K562 (cell line): Measurements from ENCODE around the gene TMEM248. TPM values are rescaled to one million over a fixed set of nuclear protein-coding genes. Genes with fewer than 3 reads are reported as not detected.

Experiments
- ATAC-seq: fragments of 200-7000 bp; cut with Tn5 transposase; 3 replicates; pipeline ENCODE4 v1.9.1; 2020; ENCODE audit warnings: moderate library complexity
- BruUV-seq: library from RNA; stranded (reverse); fragments of 400-500 nt; replicated peaks from 2 replicates; lab custom pipeline; 2021; lab: Mats Ljungman, UMichigan
- CTCF ChIA-PET: fragments of 300-600 bp; formaldehyde crosslinking; extraction: SDS; loops from one replicate; lab custom pipeline; 2021; ENCODE audit warnings: low intra/inter-chr PET ratio; lab: Yijun Ruan, JAX
- POLR2A ChIA-PET: fragments of 300-600, 350-650 bp; sonication (Branson Sonifier 250); formaldehyde crosslinking; extraction: SDS; loops from one replicate; lab custom pipeline; 2021; ENCODE audit warnings: antibody characterized with exemption, inconsistent platforms; lab: Yijun Ruan, JAX
- DNase-seq, 4 experiments: peaks; one replicate each; pipeline versions ENCODE4 v3.0.0 to v3.0.0-alpha.2; 2011 to 2018; ENCODE audit warnings: low spot score in 3 of 4, mixed read lengths in 3 of 4; ENCODE audit errors: extremely low read depth in 1 of 4
- FAIRE-seq: peaks from 2 replicates; lab custom pipeline; 2011; peaks lifted over from hg19 to GRCh38; lab: Jason Lieb, UNC
- H2AFZ ChIP-seq: 2 replicates; pipeline ENCODE4 v1.6.0; 2011; ENCODE audit warnings: low read depth, low read length, control low read depth, inconsistent platforms
- H3K27ac ChIP-seq: fragments of 200-600 bp; 3 replicates; pipeline ENCODE4 v1.8.0; 2011; ENCODE audit warnings: low read depth, mild to moderate bottlenecking, control low read depth, inconsistent platforms, low read length, moderate library complexity, mixed read lengths; ENCODE audit errors: extremely low read depth
- H3K27me3 ChIP-seq, 2 experiments: fragments of 300-600 bp in 1 of 2; 2 replicates in 1 of 2; 3 replicates in 1 of 2; pipeline versions ENCODE4 v1.6.0 to v1.8.0; 2011; ENCODE audit warnings: inconsistent platforms in 2 of 2, low read length in 2 of 2, mild to moderate bottlenecking in 1 of 2, mixed read lengths in 1 of 2, moderate library complexity in 1 of 2; ENCODE audit not compliant: control insufficient read depth in 2 of 2, insufficient read depth in 2 of 2
- H3K36me3 ChIP-seq: fragments of 300-600 bp; 3 replicates; pipeline ENCODE4 v1.8.0; 2011; ENCODE audit warnings: mild to moderate bottlenecking, low read length, inconsistent platforms; ENCODE audit not compliant: control insufficient read depth, insufficient read depth
- H3K4me1 ChIP-seq, 2 experiments: fragments of 200-600 bp in 1 of 2; replicated peaks in 1 of 2; 2 replicates in 1 of 2; 3 replicates in 1 of 2; pipeline versions ENCODE4 v1.5.1 to v1.8.0; 2011; ENCODE audit warnings: inconsistent platforms in 2 of 2, low read length in 2 of 2, mild to moderate bottlenecking in 1 of 2, mixed read lengths in 1 of 2, moderate library complexity in 1 of 2; ENCODE audit not compliant: control insufficient read depth in 2 of 2, insufficient read depth in 2 of 2
- H3K4me2 ChIP-seq: 2 replicates; pipeline ENCODE4 v1.6.1; 2011; ENCODE audit warnings: low read length, control low read depth, inconsistent platforms, mixed read lengths; ENCODE audit not compliant: insufficient read depth
- H3K4me3 ChIP-seq: fragments of 200-600 bp; sonication (generic), shearing (Covaris generic); 2 replicates; pipeline ENCODE4 v1.5.1; 2016; ENCODE audit warnings: control low read depth, inconsistent platforms
- H3K79me2 ChIP-seq: fragments of 200-600 bp; 3 replicates; pipeline ENCODE4 v1.8.0; 2011; ENCODE audit warnings: low read length, inconsistent platforms; ENCODE audit not compliant: control insufficient read depth, insufficient read depth
- H3K9ac ChIP-seq, 2 experiments: 2 replicates each; pipeline versions ENCODE4 v1.6.0 to v1.6.1; 2011; ENCODE audit warnings: low read depth in 2 of 2, low read length in 2 of 2, control low read depth in 1 of 2, inconsistent platforms in 1 of 2, mild to moderate bottlenecking in 1 of 2, mixed read lengths in 1 of 2; ENCODE audit not compliant: insufficient read depth in 1 of 2
- H3K9me1 ChIP-seq: one replicate; pipeline ENCODE4 v1.6.0; 2011; ENCODE audit warnings: inconsistent platforms, mild to moderate bottlenecking, low read length, moderate library complexity; ENCODE audit not compliant: control insufficient read depth, insufficient read depth
- H3K9me3 ChIP-seq: replicated peaks from 2 replicates; pipeline ENCODE4 v1.5.1; 2011; ENCODE audit warnings: low read depth, low read length, inconsistent platforms; ENCODE audit not compliant: control insufficient read depth, insufficient read depth
- H4K20me1 ChIP-seq: replicated peaks from 2 replicates; pipeline ENCODE4 v1.6.1; 2011; ENCODE audit warnings: low read length, inconsistent platforms, mixed read lengths; ENCODE audit not compliant: control insufficient read depth, insufficient read depth
- ATF1 ChIP-seq, 2 experiments: fragments of 450-650 bp in 1 of 2; IDR thresholded peaks; 2 replicates each; pipeline ENCODE4 v1.6.1; 2016; ENCODE audit warnings: missing compliant biosample characterization in 1 of 2, missing genetic modification characterization in 1 of 2
- CBX1 ChIP-seq: sonication (generic); IDR thresholded peaks from 2 replicates; pipeline ENCODE4 v1.6.1; 2016; ENCODE audit warnings: antibody characterized with exemption, low read depth, mild to moderate bottlenecking
- FOXK2 ChIP-seq, 2 experiments: fragments of 450-650 bp; IDR thresholded peaks in 1 of 2; conservative IDR thresholded peaks in 1 of 2; 2 replicates each; pipeline ENCODE4 v1.6.1; 2016; ENCODE audit warnings: low read depth in 2 of 2, mild to moderate bottlenecking in 1 of 2
- KAT8 ChIP-seq: fragments of 450-650 bp; IDR thresholded peaks from 2 replicates; pipeline ENCODE4 v1.6.1; 2016; ENCODE audit warnings: low read depth, mild to moderate bottlenecking
- NR1H2 ChIP-seq: sonication (generic); formaldehyde crosslinking; IDR thresholded peaks from 2 replicates; pipeline ENCODE4 v1.4.0; 2020; ENCODE audit warnings: mild to moderate bottlenecking, missing genetic modification reagents
- SRSF3 ChIP-seq: fragments of 200-400 bp; formaldehyde crosslinking; IDR thresholded peaks from 2 replicates; pipeline ENCODE4 v1.6.1; 2016; ENCODE audit warnings: mild to moderate bottlenecking, low read length, moderate library complexity; ENCODE audit not compliant: insufficient read depth
- STAT5B ChIP-seq: fragments of 250-450 bp; sonication (Bioruptor Pico); IDR thresholded peaks from 2 replicates; pipeline ENCODE4 v1.8.0; 2021; ENCODE audit warnings: mild to moderate bottlenecking, inconsistent platforms
- WGBS: fragments of 100-300 bp; shearing (Covaris generic); methylation state at CpG from one replicate; pipeline ENCODE4 v1.1.6; 2016; ENCODE audit warnings: low coverage, mixed read lengths; ENCODE audit not compliant: insufficient coverage; ENCODE audit errors: missing lambda C conversion rate; 5-methylcytosine and 5-hydroxymethylcytosine counted together
- in situ Hi-C: fragments of 300-500 bp; cut with MboI; formaldehyde crosslinking; loops from 4 replicates; pipeline ENCODE4 v1.15.0; 2018; ENCODE audit warnings: inconsistent platforms, mixed read lengths
- intact Hi-C: fragments of 100-400 bp; cut with micrococcal nuclease; formaldehyde crosslinking; loops from 2 replicates; pipeline ENCODE4 v1.14.2; 2022
- polyA plus RNA-seq, 8 experiments: library from polyadenylated mRNA; depleted of rRNA in 4 of 8; stranded (reverse) in 5 of 8; unstranded in 3 of 8; fragments of >200 nt; fragmentation: Nextera tagmentation in 2 of 8; fragmentation: Illumina TruSeq in 1 of 8; extraction: Ambion mirVana in 2 of 8; extraction: Trizol in 1 of 8; gene quantifications; 2 replicates each; pipeline versions ENCODE4 v1.2.1 to v1.2.3, GENCODE V29; 2011 to 2014; ENCODE audit warnings: inconsistent platforms in 1 of 8, missing spikeins in 1 of 8
- total RNA-seq, 7 experiments: library from RNA; depleted of rRNA in 6 of 7; stranded (reverse); fragments of >200 nt in 6 of 7; fragmentation: Illumina TruSeq in 2 of 7; extraction: Trizol in 2 of 7; gene quantifications; 2 replicates each; pipeline versions ENCODE4 v1.2.1 to v1.2.3, GENCODE V29; 2011 to 2021; ENCODE audit warnings: low replicate concordance in 1 of 7
- TF ChIP-seq, protein P1 (sequence below), 3 experiments: fragments of 200-800 bp in 1 of 3; fragments of 250-450 bp in 1 of 3; fragments of 450-650 bp in 1 of 3; sonication (Bioruptor Pico) in 1 of 3; sonication (Bioruptor generic) in 1 of 3; formaldehyde crosslinking in 1 of 3; IDR thresholded peaks; 2 replicates each; pipeline versions ENCODE4 v1.6.1 to v1.8.0; 2016 to 2022; ENCODE audit warnings: mild to moderate bottlenecking in 2 of 3, missing genetic modification characterization in 2 of 3, missing compliant biosample characterization in 1 of 3, moderate library complexity in 1 of 3
- TF ChIP-seq, protein P2 (sequence below): fragments of 250-450 bp; sonication (Bioruptor Pico); IDR thresholded peaks from 2 replicates; pipeline ENCODE4 v1.6.1; 2021; ENCODE audit warnings: mild to moderate bottlenecking
- TF ChIP-seq, protein P3 (sequence below): fragments of 450-650 bp; IDR thresholded peaks from 2 replicates; pipeline ENCODE4 v1.6.1; 2016
- TF ChIP-seq, protein P4 (sequence below): IDR thresholded peaks from 2 replicates; pipeline ENCODE4 v1.6.1; 2014; ENCODE audit warnings: antibody characterized with exemption
- TF ChIP-seq, protein P5 (sequence below): sonication (generic); IDR thresholded peaks from 2 replicates; pipeline ENCODE4 v1.6.1; 2016

The TMEM248 gene
- total and polyA plus RNA-seq, 9 of the 15 experiments (the other 6 are each of a cell fraction or from before 2014, with no cell fraction given): 6.3 to 132 (median 64.4) TPM

DNA sequence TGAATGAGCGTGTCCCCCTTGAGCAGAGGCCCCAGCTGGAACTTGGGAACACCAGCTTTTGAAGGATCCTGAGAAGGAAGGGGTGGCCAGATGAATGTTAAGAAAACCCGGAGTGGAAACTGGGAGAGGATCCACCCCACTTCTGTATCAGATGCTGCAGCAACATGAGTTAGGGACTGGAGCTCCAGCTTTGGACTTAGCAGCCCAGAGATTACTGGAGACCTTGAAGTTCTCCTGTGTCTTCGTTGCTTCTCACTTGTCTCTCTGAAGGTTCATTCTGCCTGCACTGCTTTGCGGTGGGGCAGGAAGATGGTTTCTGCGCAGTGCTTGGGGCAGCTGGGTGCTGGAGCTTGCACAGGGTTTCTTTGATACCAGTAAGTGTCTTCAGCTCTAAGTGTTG lies 9.3 kb downstream of the TMEM248 start (continued):
- TF ChIP-seq KAT8: no peak

DNA sequence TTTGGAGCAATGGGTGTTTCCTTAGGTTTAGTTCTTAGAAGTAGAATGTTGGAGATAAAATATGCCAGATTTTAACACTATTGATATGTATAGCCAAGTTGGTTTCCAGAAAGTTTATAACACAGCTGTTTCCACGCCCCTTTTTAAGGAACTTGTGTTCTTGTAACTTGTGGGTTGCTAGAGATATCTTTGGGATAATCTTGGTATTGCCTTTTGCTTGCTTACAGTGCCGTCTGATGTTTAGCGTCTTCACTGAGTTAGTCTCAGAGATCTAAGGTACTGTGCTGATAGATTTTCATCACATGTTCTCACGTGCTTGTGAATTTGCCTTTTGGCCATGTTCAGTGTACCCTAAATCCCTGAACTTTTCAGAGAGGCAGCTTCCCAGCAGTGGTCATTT lies 12.4 kb downstream of the TMEM248 start:
- CTCF ChIA-PET: no interaction called here
- FAIRE-seq: no peak
- H3K4me1 ChIP-seq: peaks cover 18 to 25% of the 10 kb centered on the region in 2 experiments
- no peak overlapping the region for H2AFZ ChIP-seq
- no peak overlapping the region for H3K4me3 ChIP-seq
- H4K20me1 ChIP-seq: peaks cover 24% of the 10 kb centered on the region
- H3K27me3 ChIP-seq: no peaks in the 10 kb centered on the region
- POLR2A ChIA-PET: interaction anchor here (0.9 to 1.5 kb wide), 6 partner anchors 9 to 89 kb away, joined by 3 to 5 read pairs (median 3); no protein-coding TSS in a partner anchor
- peaks cover 33% of the 10 kb centered on the region for H3K36me3 ChIP-seq
- no peaks in the 10 kb centered on the region for H3K9me1 ChIP-seq
- peaks cover 96% of the 10 kb centered on the region for H3K79me2 ChIP-seq
- no peak overlapping the region for H3K9ac ChIP-seq
- 0 out of 3 replicates have a peak, but pooled peaks have one; percentile 4 for ATAC-seq
- intact Hi-C loops (no loop called here), in situ Hi-C loops (no loop called here)
- DNase-seq: no peak
- WGBS: 18% methylated on average over 4 of the region's 4 CpGs
- H3K4me2 ChIP-seq: peak overlapping the region; percentile 22; the same call in 1 of the 2 replicates
- BruUV-seq: no TSS peak
- peak overlapping the region; percentile 0; the same call in 1 of the 3 replicates for H3K27ac ChIP-seq
- no peaks in the 10 kb centered on the region for H3K9me3 ChIP-seq
- TF ChIP-seq CBX1 (no peak), SRSF3 (no peak), ATF1 (CRISPR knock-in tag; IDR thresholded peaks at IDR 0.05) (no peak), ATF1 (tag; IDR thresholded peaks at IDR 0.05) (0 out of 2 replicates have a peak, but pooled peaks have one; percentile 2), FOXK2 (conservative IDR thresholded peaks at IDR 0.05 in 1 of 2, IDR thresholded peaks at IDR 0.05 in 1 of 2; ENCODE audit: low read depth in 2 of 2) (0 out of 4 replicates have a peak, but pooled peaks of 1 of the 2 experiments have one; percentile 46), STAT5B (CRISPR knock-in tag) (no peak), NR1H2 (no peak)
- TF ChIP-seq, protein P1, sequence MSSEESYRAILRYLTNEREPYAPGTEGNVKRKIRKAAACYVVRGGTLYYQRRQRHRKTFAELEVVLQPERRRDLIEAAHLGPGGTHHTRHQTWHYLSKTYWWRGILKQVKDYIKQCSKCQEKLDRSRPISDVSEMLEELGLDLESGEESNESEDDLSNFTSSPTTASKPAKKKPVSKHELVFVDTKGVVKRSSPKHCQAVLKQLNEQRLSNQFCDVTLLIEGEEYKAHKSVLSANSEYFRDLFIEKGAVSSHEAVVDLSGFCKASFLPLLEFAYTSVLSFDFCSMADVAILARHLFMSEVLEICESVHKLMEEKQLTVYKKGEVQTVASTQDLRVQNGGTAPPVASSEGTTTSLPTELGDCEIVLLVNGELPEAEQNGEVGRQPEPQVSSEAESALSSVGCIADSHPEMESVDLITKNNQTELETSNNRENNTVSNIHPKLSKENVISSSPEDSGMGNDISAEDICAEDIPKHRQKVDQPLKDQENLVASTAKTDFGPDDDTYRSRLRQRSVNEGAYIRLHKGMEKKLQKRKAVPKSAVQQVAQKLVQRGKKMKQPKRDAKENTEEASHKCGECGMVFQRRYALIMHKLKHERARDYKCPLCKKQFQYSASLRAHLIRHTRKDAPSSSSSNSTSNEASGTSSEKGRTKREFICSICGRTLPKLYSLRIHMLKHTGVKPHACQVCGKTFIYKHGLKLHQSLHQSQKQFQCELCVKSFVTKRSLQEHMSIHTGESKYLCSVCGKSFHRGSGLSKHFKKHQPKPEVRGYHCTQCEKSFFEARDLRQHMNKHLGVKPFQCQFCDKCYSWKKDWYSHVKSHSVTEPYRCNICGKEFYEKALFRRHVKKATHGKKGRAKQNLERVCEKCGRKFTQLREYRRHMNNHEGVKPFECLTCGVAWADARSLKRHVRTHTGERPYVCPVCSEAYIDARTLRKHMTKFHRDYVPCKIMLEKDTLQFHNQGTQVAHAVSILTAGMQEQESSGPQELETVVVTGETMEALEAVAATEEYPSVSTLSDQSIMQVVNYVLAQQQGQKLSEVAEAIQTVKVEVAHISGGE (CRISPR knock-in tag; IDR thresholded peaks at IDR 0.05): no peak
- TF ChIP-seq, protein P2, sequence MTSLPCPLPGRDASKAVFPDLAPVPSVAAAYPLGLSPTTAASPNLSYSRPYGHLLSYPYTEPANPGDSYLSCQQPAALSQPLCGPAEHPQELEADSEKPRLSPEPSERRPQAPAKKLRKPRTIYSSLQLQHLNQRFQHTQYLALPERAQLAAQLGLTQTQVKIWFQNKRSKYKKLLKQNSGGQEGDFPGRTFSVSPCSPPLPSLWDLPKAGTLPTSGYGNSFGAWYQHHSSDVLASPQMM (CRISPR knock-in tag): no peak
- TF ChIP-seq, protein P3, sequence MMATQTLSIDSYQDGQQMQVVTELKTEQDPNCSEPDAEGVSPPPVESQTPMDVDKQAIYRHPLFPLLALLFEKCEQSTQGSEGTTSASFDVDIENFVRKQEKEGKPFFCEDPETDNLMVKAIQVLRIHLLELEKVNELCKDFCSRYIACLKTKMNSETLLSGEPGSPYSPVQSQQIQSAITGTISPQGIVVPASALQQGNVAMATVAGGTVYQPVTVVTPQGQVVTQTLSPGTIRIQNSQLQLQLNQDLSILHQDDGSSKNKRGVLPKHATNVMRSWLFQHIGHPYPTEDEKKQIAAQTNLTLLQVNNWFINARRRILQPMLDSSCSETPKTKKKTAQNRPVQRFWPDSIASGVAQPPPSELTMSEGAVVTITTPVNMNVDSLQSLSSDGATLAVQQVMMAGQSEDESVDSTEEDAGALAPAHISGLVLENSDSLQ: no peak
- TF ChIP-seq, protein P4, sequence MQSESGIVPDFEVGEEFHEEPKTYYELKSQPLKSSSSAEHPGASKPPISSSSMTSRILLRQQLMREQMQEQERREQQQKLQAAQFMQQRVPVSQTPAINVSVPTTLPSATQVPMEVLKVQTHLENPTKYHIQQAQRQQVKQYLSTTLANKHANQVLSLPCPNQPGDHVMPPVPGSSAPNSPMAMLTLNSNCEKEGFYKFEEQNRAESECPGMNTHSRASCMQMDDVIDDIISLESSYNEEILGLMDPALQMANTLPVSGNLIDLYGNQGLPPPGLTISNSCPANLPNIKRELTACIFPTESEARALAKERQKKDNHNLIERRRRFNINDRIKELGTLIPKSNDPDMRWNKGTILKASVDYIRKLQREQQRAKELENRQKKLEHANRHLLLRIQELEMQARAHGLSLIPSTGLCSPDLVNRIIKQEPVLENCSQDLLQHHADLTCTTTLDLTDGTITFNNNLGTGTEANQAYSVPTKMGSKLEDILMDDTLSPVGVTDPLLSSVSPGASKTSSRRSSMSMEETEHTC: no peak
- TF ChIP-seq, protein P5, sequence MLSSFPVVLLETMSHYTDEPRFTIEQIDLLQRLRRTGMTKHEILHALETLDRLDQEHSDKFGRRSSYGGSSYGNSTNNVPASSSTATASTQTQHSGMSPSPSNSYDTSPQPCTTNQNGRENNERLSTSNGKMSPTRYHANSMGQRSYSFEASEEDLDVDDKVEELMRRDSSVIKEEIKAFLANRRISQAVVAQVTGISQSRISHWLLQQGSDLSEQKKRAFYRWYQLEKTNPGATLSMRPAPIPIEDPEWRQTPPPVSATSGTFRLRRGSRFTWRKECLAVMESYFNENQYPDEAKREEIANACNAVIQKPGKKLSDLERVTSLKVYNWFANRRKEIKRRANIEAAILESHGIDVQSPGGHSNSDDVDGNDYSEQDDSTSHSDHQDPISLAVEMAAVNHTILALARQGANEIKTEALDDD: peak; percentile 57; the same call in 1 of the 2 replicates
